GM23248 (cell line): ENCODE measurements around the gene MVB12B.

Source experiments
- EZH2 ChIP-seq: fragments of 200-600 bp; sonication (generic); IDR thresholded peaks from 2 replicates; pipeline ENCODE4 v1.6.1; 2018; ENCODE audit warnings: antibody characterized with exemption, mild to moderate bottlenecking; ENCODE audit not compliant: insufficient read depth, poor library complexity, severe bottlenecking
- EZH2phosphoT487 ChIP-seq: fragments of 200-600 bp; sonication (generic); IDR thresholded peaks from 2 replicates; pipeline ENCODE4 v1.6.1; 2018; ENCODE audit warnings: antibody characterized with exemption, moderate library complexity, mild to moderate bottlenecking, low read depth; ENCODE audit not compliant: insufficient read depth

DNA sequence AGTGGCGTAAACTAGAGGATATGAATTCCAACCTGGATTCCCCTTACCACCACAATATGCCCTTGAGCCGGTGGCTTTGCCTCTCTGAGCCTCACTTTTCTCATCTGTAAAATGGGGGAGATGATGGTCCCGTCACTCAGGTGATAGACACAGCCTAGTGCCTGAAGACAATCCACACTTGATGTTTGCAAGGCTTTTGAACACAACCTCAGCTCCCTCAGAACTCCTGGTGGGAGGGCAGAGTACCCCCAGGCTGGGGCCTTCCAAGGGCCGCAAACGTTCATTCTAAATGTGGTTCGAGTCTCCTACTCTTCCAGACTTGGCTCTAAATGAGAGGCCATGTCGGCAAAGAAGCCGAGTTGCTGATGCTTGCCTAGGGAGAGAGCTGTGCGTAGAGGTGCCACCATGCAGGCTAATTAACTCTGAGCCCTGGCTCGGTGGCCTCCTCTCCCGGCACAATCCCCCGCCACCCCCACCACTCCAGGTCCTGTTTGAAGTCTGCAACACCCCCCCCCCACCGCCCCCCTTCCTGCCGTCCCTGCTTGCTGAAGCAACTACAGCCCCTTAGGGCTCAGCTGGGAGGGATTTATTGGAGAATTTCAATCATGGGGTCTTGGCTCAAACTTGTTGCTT is 189.4 kb downstream of the MVB12B start:
- TF ChIP-seq EZH2phosphoT487 (no peak), EZH2 (no peak)
